ENCODE measurements around the gene ADAMTS17.

ADAMTS17 gene

DNA sequence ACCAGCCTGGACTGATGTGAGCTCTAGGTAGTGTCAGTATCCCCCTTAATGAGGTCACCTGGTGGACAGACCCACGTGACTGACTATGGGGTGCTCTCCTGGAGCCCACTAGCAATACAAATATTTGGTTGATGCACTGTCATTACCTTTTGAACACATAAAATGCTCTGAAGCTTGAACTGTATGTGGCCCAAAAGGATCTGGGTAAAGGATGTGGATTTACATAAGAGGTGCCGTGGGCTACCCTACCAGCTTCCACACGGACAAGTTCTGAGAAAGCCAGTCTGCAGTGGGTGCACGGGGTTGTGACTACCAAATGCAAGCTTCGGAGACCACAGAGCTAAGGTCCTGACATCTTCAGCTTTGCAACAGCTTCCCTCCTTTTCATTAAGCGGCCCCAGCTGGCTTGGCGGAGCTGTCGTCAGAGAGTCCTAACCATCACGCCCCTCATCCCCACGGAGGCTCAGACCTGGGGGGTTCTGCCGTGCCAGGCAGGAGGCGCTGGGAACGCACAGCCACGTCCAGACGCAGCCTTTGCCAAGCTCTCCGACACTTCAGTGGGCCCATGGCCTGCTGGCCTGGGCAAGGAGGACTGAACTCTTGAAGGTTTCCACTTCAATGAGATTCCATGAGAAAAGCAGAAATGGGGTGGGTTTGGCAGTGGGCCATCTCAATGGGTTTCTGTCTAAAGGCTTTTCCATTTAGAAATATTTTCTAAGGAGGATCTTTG lies 228.3 kb downstream of the ADAMTS17 start:
- TF ChIP-seq, protein P1, sequence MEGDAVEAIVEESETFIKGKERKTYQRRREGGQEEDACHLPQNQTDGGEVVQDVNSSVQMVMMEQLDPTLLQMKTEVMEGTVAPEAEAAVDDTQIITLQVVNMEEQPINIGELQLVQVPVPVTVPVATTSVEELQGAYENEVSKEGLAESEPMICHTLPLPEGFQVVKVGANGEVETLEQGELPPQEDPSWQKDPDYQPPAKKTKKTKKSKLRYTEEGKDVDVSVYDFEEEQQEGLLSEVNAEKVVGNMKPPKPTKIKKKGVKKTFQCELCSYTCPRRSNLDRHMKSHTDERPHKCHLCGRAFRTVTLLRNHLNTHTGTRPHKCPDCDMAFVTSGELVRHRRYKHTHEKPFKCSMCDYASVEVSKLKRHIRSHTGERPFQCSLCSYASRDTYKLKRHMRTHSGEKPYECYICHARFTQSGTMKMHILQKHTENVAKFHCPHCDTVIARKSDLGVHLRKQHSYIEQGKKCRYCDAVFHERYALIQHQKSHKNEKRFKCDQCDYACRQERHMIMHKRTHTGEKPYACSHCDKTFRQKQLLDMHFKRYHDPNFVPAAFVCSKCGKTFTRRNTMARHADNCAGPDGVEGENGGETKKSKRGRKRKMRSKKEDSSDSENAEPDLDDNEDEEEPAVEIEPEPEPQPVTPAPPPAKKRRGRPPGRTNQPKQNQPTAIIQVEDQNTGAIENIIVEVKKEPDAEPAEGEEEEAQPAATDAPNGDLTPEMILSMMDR (conservative IDR thresholded peaks at IDR 0.05), result no peak
- no peak overlapping the region for H3K27ac ChIP-seq

DNA sequence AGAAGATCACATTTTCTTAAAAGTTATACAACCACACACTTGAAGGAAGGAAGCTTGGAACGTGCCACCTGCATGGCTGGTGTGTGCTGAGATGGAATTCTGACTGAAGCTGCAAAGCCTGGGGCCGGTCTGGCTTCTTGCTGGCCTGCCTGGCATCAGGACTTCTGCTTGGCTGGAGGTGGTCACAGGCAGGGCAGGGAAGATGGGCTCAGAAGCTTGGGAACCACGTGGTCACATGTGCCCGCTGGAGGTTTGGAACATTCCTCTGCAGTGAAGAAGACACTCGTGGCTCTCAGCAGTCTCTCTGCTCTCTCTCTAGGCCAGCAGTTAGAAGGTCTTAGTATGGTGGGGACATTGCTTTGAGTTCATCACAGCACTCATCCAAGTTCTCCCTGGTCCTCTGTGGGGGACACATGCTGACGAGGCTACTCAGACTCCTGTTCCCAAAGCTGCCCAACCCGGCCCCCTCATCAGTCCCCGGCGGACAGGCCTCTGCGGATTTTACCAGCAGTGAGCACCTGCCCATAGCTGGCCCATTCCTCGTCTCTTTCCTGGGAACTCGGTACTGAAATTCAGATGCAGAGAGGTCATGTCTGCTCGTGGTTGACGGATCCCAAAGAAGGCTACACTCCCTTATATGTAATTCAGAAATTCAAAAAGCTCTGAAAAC lies 229.0 kb downstream of the ADAMTS17 start:
- TF ChIP-seq, protein P1 (conservative IDR thresholded peaks at IDR 0.05), result no peak
- H3K27ac ChIP-seq, result no peak overlapping the region

DNA sequence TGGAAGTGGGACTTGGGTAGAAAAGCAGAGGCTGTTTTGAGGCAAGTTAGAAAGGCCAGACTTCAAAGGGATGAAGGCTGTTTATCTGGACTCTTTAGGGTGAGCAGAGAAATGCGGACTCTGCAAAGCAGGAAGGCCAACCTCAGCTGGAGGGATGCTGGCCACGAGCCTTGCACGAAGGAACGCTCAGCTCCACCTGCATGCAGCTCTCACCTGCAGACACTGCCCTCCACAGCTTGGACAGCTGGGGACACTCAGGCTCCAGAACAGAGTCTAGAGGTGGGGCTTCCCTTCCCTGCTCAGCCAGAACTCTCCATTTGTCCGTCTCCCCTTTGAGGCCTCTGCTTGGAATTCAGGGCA lies 229.7 kb downstream of the ADAMTS17 start:
- peak overlapping the region; percentile 23; the same call in 1 of the 2 replicates for H3K27ac ChIP-seq
- TF ChIP-seq, protein P1 (conservative IDR thresholded peaks at IDR 0.05), result no peak

DNA sequence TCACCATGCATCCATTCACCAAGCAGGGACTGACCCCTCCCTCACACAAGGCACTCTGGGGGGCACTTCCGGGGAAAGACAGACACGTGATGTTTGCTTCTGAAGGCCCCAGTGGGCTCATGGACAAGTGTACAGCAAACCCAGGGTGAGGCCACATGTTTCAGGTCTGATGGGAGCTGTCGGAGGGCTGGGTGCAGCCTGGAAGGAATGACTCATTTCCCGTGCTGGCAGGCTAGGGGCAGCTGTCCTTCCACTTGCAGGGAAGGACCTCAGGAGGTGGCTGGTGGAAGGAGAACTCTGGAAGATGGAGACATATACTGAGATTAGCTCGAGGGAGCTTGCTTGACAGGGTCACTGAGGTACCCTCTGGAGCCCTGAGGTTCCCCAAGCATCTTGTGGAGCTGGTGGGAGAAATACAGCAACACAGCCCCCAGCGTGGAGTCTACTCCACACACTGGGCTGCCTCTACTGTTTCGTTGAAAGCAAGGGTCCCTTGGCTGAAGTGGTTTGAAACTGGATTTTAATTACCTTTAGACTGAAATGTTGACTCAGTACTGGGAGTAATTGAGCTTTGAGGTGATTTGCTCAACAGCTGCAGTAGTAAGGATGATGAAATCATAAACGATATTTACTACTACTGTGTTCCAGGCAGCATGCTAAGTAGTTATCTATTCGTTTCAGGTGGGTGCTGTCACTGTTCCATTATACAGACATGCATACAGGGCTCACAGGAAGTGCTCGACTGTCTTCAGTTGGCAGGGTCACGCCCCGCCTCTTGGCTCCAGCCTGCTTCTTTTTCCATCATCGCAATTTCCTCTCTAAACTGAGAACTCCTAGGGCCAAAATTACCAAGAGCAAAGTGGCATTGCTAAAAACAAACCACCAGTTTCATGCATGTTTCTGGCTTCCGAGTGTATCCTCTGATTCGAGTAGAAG lies 230.4 kb downstream of the ADAMTS17 start:
- TF ChIP-seq, protein P1 (conservative IDR thresholded peaks at IDR 0.05), result no peak
- peak overlapping the region; percentile 23; the same call in 1 of the 2 replicates for H3K27ac ChIP-seq

DNA sequence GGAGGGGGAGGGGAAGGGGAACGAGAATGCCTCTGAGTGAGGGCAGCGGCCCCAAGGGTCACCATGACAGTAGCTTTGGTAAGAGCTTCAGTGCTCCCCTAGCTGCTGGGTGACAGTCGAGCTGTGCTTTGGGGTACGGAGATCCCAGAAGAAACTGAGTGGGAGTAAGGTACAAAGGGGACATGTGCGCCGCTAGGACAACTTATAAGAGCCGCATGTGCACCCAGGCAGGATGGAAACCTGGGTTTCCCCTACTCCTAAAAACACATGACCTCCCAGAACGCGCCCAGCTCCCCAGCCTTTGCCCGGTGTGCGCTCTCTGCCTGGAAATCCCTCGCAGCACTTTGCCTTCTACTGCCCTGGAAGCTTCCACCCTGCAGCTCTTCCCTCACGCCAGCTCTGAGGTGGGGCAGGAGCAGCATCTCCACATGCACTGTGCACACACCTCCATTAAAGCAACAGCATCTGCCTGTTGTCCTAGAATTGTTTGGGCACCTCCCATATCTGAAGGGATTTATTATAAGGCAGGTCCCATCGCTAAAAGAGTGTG lies 232.2 kb downstream of the ADAMTS17 start:
- TF ChIP-seq, protein P1 (conservative IDR thresholded peaks at IDR 0.05), result no peak
- H3K27ac ChIP-seq, result no peak overlapping the region

DNA sequence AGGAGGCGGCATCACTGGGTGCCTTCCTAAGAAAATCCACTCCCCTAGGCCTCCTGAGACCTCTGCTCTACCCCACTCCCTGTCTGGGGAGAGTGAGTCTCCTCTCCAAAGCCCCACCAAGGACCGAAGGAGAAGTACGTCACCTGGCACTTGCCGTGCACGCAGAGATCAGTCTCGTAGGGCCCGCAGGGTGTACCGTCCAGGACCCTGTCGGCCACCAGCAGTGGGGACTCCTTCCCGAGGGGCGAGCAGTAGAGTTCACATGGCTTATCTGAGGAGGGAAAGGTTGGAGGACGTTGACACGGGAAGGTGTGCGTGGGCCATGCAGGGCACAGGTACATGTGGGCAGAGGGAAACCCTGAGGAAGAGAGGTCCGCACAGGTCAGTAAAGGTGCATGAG lies 232.9 kb downstream of the ADAMTS17 start:
- H3K27ac ChIP-seq, result no peak overlapping the region
- TF ChIP-seq, protein P1 (conservative IDR thresholded peaks at IDR 0.05), result no peak

DNA sequence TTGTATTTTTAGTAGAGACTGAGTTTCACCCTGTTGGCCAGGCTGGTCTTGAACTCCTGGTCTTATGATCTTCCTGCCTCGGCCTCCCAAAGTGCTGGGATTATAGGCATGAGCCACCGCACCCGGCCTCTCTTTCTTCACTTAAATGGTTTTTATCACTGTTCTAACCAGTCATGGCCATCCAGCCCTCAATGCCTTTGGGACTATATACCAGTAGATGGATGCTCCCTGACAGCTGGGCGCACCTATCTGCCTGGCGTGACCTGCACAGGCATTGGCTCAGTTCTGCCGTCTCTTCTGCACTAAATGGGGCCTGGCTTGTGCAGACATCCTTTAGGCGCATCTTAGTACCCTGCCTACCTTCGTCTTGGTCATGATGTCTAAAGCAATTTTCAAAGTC lies 233.4 kb downstream of the ADAMTS17 start:
- TF ChIP-seq, protein P1 (conservative IDR thresholded peaks at IDR 0.05), result no peak

More for the DNA sequence above, 233.4 kb downstream of the ADAMTS17 start:
- H3K27ac ChIP-seq, result no peak overlapping the region

Measured in VCaP (cell line).